T-cell (primary cell): ENCODE data around the gene GLB1L. TPM values are rescaled to one million over a fixed set of nuclear protein-coding genes. Genes with fewer than 3 reads are reported as not detected.

Source experiments
- ATAC-seq, 4 experiments: fragments of 200-7000 bp in 3 of 4; fragments of 150-1000 bp in 1 of 4; cut with Tn5 transposase; replicated peaks in 1 of 4; 1 replicate in 3 of 4; 2 replicates in 1 of 4; pipeline ENCODE4 v1.10.0; 2021; ENCODE audit warnings: moderate library complexity in 3 of 4, mild to moderate bottlenecking in 2 of 4, moderate number of reproducible peaks in 1 of 4
- CTCF ChIA-PET, 2 donors: fragments of 300-600 bp; sonication (Branson Sonifier 250); formaldehyde crosslinking; loops; one replicate each; lab custom pipeline; 2022; ENCODE audit warnings: antibody characterized with exemption in 2 of 2; lab: Charles Lee
- POLR2A ChIA-PET, 2 donors: fragments of 300-600 bp; sonication (Branson Sonifier 250); formaldehyde crosslinking; loops; one replicate each; lab custom pipeline; 2022; ENCODE audit warnings: antibody characterized with exemption in 2 of 2; lab: Charles Lee
- DNase-seq, 35 experiments: peaks; one replicate each; pipeline versions ENCODE4 v3.0.0 to v3.0.0-alpha.2; 2013 to 2023
- H3K27ac ChIP-seq: one replicate; pipeline ENCODE4 v1.5.1; 2013; ENCODE audit warnings: low read length
- H3K27me3 ChIP-seq, 2 experiments: replicated peaks in 1 of 2; 1 replicate in 1 of 2; 2 replicates in 1 of 2; pipeline versions ENCODE4 v1.6.1 to v1.7.0; 2013; ENCODE audit warnings: low read length in 1 of 2, mixed read lengths in 1 of 2; ENCODE audit not compliant: control insufficient read depth in 2 of 2, insufficient read depth in 2 of 2; ENCODE audit errors: extremely low read depth in 1 of 2
- H3K36me3 ChIP-seq, 2 donors: 1 replicate in 1 of 2; 2 replicates in 1 of 2; pipeline versions ENCODE4 v1.6.1 to v1.7.0; 2013; ENCODE audit warnings: low read length in 1 of 2; ENCODE audit not compliant: control insufficient read depth in 2 of 2, insufficient read depth in 1 of 2; ENCODE audit errors: extremely low read depth in 1 of 2
- H3K4me1 ChIP-seq, 2 experiments: 1 replicate in 1 of 2; 2 replicates in 1 of 2; pipeline versions ENCODE4 v1.6.1 to v1.7.0; 2013; ENCODE audit warnings: low read length in 2 of 2, mixed read lengths in 1 of 2; ENCODE audit not compliant: insufficient read depth in 2 of 2, control insufficient read depth in 1 of 2; ENCODE audit errors: extremely low read depth in 1 of 2
- H3K4me3 ChIP-seq, 2 donors: 1 replicate in 1 of 2; 2 replicates in 1 of 2; pipeline versions ENCODE4 v1.5.1 to v1.7.0; 2013; ENCODE audit warnings: mild to moderate bottlenecking in 2 of 2, low read length in 1 of 2, moderate library complexity in 1 of 2; ENCODE audit not compliant: control insufficient read depth in 1 of 2; ENCODE audit errors: extremely low read depth in 1 of 2
- H3K9me3 ChIP-seq: 2 replicates; pipeline ENCODE4 v1.7.0; 2013
- H3K27ac Mint-ChIP-seq, 2 donors: one replicate each; pipeline ENCODE4 v1.8.0; 2020 to 2021; ENCODE audit warnings: mild to moderate bottlenecking in 2 of 2, mixed read lengths in 2 of 2
- H3K27me3 Mint-ChIP-seq, 2 donors: one replicate each; pipeline ENCODE4 v1.8.0; 2021 to 2022; ENCODE audit warnings: mixed read lengths in 2 of 2
- H3K36me3 Mint-ChIP-seq: one replicate; pipeline ENCODE4 v1.8.0; 2021; ENCODE audit warnings: mixed read lengths
- H3K4me1 Mint-ChIP-seq, 3 donors: one replicate each; pipeline ENCODE4 v1.8.0; 2020 to 2022; ENCODE audit warnings: mixed read lengths in 3 of 3, mild to moderate bottlenecking in 1 of 3
- H3K4me3 Mint-ChIP-seq, 3 donors: one replicate each; pipeline ENCODE4 v1.8.0; 2020 to 2022; ENCODE audit warnings: mild to moderate bottlenecking in 3 of 3, mixed read lengths in 3 of 3, moderate library complexity in 3 of 3
- H3K9me3 Mint-ChIP-seq, 3 donors: one replicate each; pipeline ENCODE4 v1.8.0; 2020 to 2022; ENCODE audit warnings: mixed read lengths in 3 of 3
- WGBS: methylation state at CpG from one replicate; pipeline ENCODE4 v1.1.5; 2013; ENCODE audit warnings: missing lambda C conversion rate; ENCODE audit not compliant: insufficient coverage; 5-methylcytosine and 5-hydroxymethylcytosine counted together
- total RNA-seq, 35 experiments: library from RNA in 6 of 35; stranded (reverse) in 6 of 35; fragments of 120-200 nt in 1 of 35; gene quantifications; one replicate each; pipeline versions ENCODE4 v1.2.1 to v1.2.4 and lab custom pipeline; 2013 to 2026

The GLB1L gene
- total RNA-seq, 5 donors from 2014 or later (not counting 1 experiment from before 2014, with no cell fraction given) = 1.1 to 3.0 (median 1.8) TPM

- Histone ChIP-seq H3K4me1 (peaks cover 3 to 7% of the 10 kb centered on the region in 2 experiments), H3K27me3 (peaks cover 0 to 16% of the 10 kb centered on the region in 2 experiments), H3K27ac (no peak overlapping the region), H3K36me3 (no peaks in the 10 kb centered on the region), H3K4me3 (no peak overlapping the region), H3K9me3 (no peaks in the 10 kb centered on the region)
- H3K4me3 Mint-ChIP-seq = no peak overlapping the region
- H3K27ac Mint-ChIP-seq = no peak overlapping the region
- DNase-seq (no peak), ATAC-seq (no peak)
- H3K4me1 Mint-ChIP-seq = peaks cover 8 to 10% (median 10%) of the 10 kb centered on the region in 3 donors
- no peaks in the 10 kb centered on the region for H3K9me3 Mint-ChIP-seq
- H3K27me3 Mint-ChIP-seq = no peaks in the 10 kb centered on the region
- 67% methylated on average over 1 of the region's 2 CpGs for WGBS
- no peaks in the 10 kb centered on the region for H3K36me3 Mint-ChIP-seq
- ChIA-PET POLR2A (no interaction called here), CTCF (interaction anchor here in 1 of 2 donors (1.8 kb wide), 1 partner anchor 22 kb away, joined by 8 read pairs; no protein-coding TSS in a partner anchor)
These were observed 27.8 kb upstream of the GLB1L start for GRCh38 chr2:219272995-219273394.

GRCh38 chr2:219272356-219272755 lies 27.1 kb upstream of the GLB1L start:
- H3K36me3 ChIP-seq = no peaks in the 10 kb centered on the region
- Mint-ChIP-seq H3K4me1 (peaks cover 1 to 3% (median 3%) of the 10 kb centered on the region in 3 donors), H3K27me3 (no peaks in the 10 kb centered on the region), H3K36me3 (no peaks in the 10 kb centered on the region), H3K27ac (no peak overlapping the region), H3K4me3 (no peak overlapping the region), H3K9me3 (no peaks in the 10 kb centered on the region)
- ChIA-PET CTCF (no interaction called here), POLR2A (no interaction called here)
- WGBS = 89% methylated on average over 3 of the region's 4 CpGs
- H3K27ac ChIP-seq = no peak overlapping the region
- peaks cover 0 to under 1% of the 10 kb centered on the region in 2 experiments for H3K4me1 ChIP-seq
- H3K4me3 ChIP-seq = no peak overlapping the region
- H3K9me3 ChIP-seq = no peaks in the 10 kb centered on the region
- DNase-seq (no peak), ATAC-seq (no peak)
- peaks cover 0 to 16% of the 10 kb centered on the region in 2 experiments for H3K27me3 ChIP-seq

GRCh38 chr2:219271021-219271420 lies 25.8 kb upstream of the GLB1L start:
- CTCF ChIA-PET = interaction anchor here in 1 of 2 donors (1.6 kb wide), 1 partner anchor 16 kb away, joined by 4 read pairs; no protein-coding TSS in a partner anchor

GRCh38 chr2:219270055-219270372 lies 24.8 kb upstream of the GLB1L start:
- H3K4me1 ChIP-seq = no peaks in the 10 kb centered on the region
- H3K9me3 ChIP-seq = no peaks in the 10 kb centered on the region
- ChIA-PET CTCF (interaction anchor here in 1 of 2 donors (1.6 kb wide), 1 partner anchor 15 kb away, joined by 4 read pairs; no protein-coding TSS in a partner anchor), POLR2A (no interaction called here)
- Mint-ChIP-seq H3K4me3 (no peak overlapping the region), H3K4me1 (no peaks in the 10 kb centered on the region), H3K36me3 (no peaks in the 10 kb centered on the region), H3K9me3 (no peaks in the 10 kb centered on the region), H3K27ac (no peak overlapping the region), H3K27me3 (no peaks in the 10 kb centered on the region)
- WGBS = 90% methylated on average over 5 of the region's 5 CpGs
- H3K36me3 ChIP-seq = no peaks in the 10 kb centered on the region
- no peak overlapping the region for H3K27ac ChIP-seq
- ATAC-seq = no peak
- DNase-seq = no peak
- peaks cover 0 to 16% of the 10 kb centered on the region in 2 experiments for H3K27me3 ChIP-seq
- no peak overlapping the region for H3K4me3 ChIP-seq

More at GRCh38 chr2:219271021-219271420, 25.8 kb upstream of the GLB1L start:
- Histone ChIP-seq H3K27me3 (peaks cover 0 to 16% of the 10 kb centered on the region in 2 experiments), H3K36me3 (no peaks in the 10 kb centered on the region), H3K27ac (no peak overlapping the region), H3K9me3 (no peaks in the 10 kb centered on the region), H3K4me3 (no peak overlapping the region), H3K4me1 (no peaks in the 10 kb centered on the region)
- Mint-ChIP-seq H3K4me3 (no peak overlapping the region), H3K27ac (no peak overlapping the region), H3K9me3 (no peaks in the 10 kb centered on the region), H3K27me3 (no peaks in the 10 kb centered on the region), H3K36me3 (no peaks in the 10 kb centered on the region), H3K4me1 (no peaks in the 10 kb centered on the region)
- 83% methylated on average over 2 of the region's 2 CpGs for WGBS
- POLR2A ChIA-PET = interaction anchor here in 1 of 2 donors (0.6 kb wide), 1 partner anchor 12 kb away, joined by 7 read pairs; no protein-coding TSS in a partner anchor
- no peak for ATAC-seq
- no peak for DNase-seq

- H3K4me3 ChIP-seq = no peak overlapping the region
- ATAC-seq (no peak), DNase-seq (no peak)
- H3K4me1 Mint-ChIP-seq = no peaks in the 10 kb centered on the region
- peaks cover 0 to 16% of the 10 kb centered on the region in 2 experiments for H3K27me3 ChIP-seq
- no peak overlapping the region for H3K27ac Mint-ChIP-seq
- H3K27me3 Mint-ChIP-seq = no peaks in the 10 kb centered on the region
- H3K4me3 Mint-ChIP-seq = no peak overlapping the region
- H3K27ac ChIP-seq = no peak overlapping the region
- no peaks in the 10 kb centered on the region for H3K9me3 Mint-ChIP-seq
- CTCF ChIA-PET = interaction anchor here in 1 of 2 donors (1.6 kb wide), 1 partner anchor 15 kb away, joined by 4 read pairs; no protein-coding TSS in a partner anchor
- no peaks in the 10 kb centered on the region for H3K36me3 Mint-ChIP-seq
- POLR2A ChIA-PET = no interaction called here
- H3K36me3 ChIP-seq = no peaks in the 10 kb centered on the region
- WGBS = 91% methylated on average over 8 of the region's 8 CpGs
- H3K4me1 ChIP-seq = no peaks in the 10 kb centered on the region
- H3K9me3 ChIP-seq = no peaks in the 10 kb centered on the region
These were observed 24.3 kb upstream of the GLB1L start for GRCh38 chr2:219269362-219270054.

- Mint-ChIP-seq H3K9me3 (no peaks in the 10 kb centered on the region), H3K36me3 (no peaks in the 10 kb centered on the region), H3K4me1 (no peaks in the 10 kb centered on the region), H3K27me3 (no peaks in the 10 kb centered on the region), H3K27ac (no peak overlapping the region), H3K4me3 (no peak overlapping the region)
- POLR2A ChIA-PET = no interaction called here
- peaks cover 0 to 16% of the 10 kb centered on the region in 2 experiments for H3K27me3 ChIP-seq
- H3K27ac ChIP-seq = no peak overlapping the region
- no peaks in the 10 kb centered on the region for H3K36me3 ChIP-seq
- no peak for ATAC-seq
- H3K4me1 ChIP-seq = no peaks in the 10 kb centered on the region
- no CpG with 5 or more reads among the region's 2 CpGs for WGBS
- no peak overlapping the region for H3K4me3 ChIP-seq
- no peaks in the 10 kb centered on the region for H3K9me3 ChIP-seq
- CTCF ChIA-PET = interaction anchor here in 1 of 2 donors (0.7 kb wide), 1 partner anchor 8 kb away, joined by 13 read pairs; no protein-coding TSS in a partner anchor
- no peak for DNase-seq
These were observed 23.1 kb upstream of the GLB1L start for GRCh38 chr2:219268294-219268693.
